ENCODE measurements around the gene NT5C2. TPM values are rescaled to one million over a fixed set of nuclear protein-coding genes. Genes with fewer than 3 reads are reported as not detected.

Gene NT5C2
- total RNA-seq, 6 experiments from 2014 or later: 17.3 to 39.2 (median 32.4) TPM

DNA sequence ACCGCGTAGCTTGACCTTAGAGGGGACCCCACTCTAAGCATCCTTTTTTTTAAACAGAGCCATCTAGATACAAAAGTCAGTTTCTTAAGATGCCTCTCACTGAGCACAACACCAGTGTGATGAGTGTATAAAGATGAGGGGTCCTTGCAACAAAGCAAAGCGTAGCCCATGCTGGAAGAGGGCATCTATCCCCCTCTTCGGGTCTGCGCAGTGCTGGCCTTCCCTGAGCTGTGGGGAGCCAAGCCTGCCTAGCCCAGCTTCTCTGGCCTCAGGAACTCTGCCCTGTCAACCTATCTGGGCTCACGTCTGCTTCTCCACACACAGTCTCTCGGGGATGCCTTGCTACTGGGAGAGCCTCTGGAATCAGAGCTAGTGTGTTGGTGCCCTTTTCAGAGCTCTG, 114.0 kb downstream of the NT5C2 start:
- ATAC-seq: no peak
- Histone ChIP-seq H3K27ac (no peak overlapping the region), H3K27me3 (no peaks in the 10 kb centered on the region), H3K9me3 (no peaks in the 10 kb centered on the region), H3K36me3 (peaks cover 0 to 11% (median 0%) of the 10 kb centered on the region in 4 donors), H3K4me3 (no peak overlapping the region), H3K4me1 (no peaks in the 10 kb centered on the region)
- DNase-seq: no peak
- no peak for TF ChIP-seq POLR2A (IDR thresholded peaks at IDR 0.05)
- TF ChIP-seq, protein P1, sequence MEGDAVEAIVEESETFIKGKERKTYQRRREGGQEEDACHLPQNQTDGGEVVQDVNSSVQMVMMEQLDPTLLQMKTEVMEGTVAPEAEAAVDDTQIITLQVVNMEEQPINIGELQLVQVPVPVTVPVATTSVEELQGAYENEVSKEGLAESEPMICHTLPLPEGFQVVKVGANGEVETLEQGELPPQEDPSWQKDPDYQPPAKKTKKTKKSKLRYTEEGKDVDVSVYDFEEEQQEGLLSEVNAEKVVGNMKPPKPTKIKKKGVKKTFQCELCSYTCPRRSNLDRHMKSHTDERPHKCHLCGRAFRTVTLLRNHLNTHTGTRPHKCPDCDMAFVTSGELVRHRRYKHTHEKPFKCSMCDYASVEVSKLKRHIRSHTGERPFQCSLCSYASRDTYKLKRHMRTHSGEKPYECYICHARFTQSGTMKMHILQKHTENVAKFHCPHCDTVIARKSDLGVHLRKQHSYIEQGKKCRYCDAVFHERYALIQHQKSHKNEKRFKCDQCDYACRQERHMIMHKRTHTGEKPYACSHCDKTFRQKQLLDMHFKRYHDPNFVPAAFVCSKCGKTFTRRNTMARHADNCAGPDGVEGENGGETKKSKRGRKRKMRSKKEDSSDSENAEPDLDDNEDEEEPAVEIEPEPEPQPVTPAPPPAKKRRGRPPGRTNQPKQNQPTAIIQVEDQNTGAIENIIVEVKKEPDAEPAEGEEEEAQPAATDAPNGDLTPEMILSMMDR (IDR thresholded peaks at IDR 0.05): no peak
- 92% methylated on average over 2 of the region's 7 CpGs for WGBS (ENCODE audit: insufficient coverage, low coverage, low lambda C conversion rate, missing lambda C conversion rate)
- intact Hi-C loops (cut with DNase I): loop anchor here (10.0 kb wide), 3 partner anchors 166 to 344 kb away; partner anchors contain the start of genes CYP17A1 (in 1 of the 2) and RPEL1 (in 1 of the 2)

DNA sequence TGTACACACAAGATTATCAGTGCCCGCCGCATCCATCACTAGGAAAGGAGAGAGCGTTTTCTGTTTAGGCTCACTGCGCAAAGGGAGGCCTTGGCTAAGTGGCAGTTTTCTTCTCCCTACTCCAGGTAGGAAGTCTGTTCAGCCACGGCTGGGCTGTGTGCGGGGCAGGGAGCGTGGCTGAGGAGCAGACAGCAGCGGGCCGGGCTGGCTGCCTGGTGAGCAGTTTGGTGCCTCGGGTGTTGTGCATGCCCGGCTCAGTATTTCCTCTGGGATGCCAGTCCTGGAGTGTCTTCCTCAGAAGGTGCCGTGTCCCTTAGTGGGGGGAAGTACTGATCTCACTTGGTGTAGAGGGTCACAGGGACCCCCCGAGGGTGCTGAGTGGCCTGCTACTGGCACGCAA, 114.4 kb downstream of the NT5C2 start:
- TF ChIP-seq, protein P1 (IDR thresholded peaks at IDR 0.05): no peak
- no peak overlapping the region for H3K27ac ChIP-seq
- H3K9me3 ChIP-seq: no peaks in the 10 kb centered on the region
- no peak overlapping the region for H3K4me3 ChIP-seq
- WGBS (ENCODE audit: insufficient coverage, low coverage, low lambda C conversion rate, missing lambda C conversion rate): 83% methylated on average over 7 of the region's 14 CpGs
- intact Hi-C loops (cut with DNase I): loop anchor here (10.0 kb wide), 3 partner anchors 166 to 344 kb away; partner anchors contain the start of genes CYP17A1 (in 1 of the 2) and RPEL1 (in 1 of the 2)
- H3K36me3 ChIP-seq: peaks cover 0 to 10% (median 0%) of the 10 kb centered on the region in 4 donors
- no peaks in the 10 kb centered on the region for H3K4me1 ChIP-seq
- DNase-seq: no peak
- no peaks in the 10 kb centered on the region for H3K27me3 ChIP-seq
- peak in 1 of 4 donors; percentile 7 for ATAC-seq

DNA sequence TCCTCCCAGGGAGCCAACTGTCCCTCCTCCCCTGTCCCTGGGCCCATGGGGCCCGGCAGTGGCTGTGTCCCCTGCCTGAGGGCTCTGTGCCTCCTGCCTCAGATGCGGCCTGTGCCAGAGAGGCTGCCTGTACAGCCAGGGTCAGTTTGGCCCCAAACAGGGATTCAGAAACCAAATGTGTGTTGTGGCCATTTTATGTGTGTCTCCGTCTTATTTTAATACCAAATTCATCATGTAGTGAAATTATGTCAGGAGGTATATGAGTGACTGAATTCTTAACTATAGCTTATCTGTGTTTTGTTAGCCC, 114.8 kb downstream of the NT5C2 start:
- Histone ChIP-seq H3K4me1 (no peaks in the 10 kb centered on the region), H3K27me3 (no peaks in the 10 kb centered on the region), H3K36me3 (peaks cover 0 to 8% (median 0%) of the 10 kb centered on the region in 4 donors), H3K27ac (no peak overlapping the region), H3K9me3 (no peaks in the 10 kb centered on the region), H3K4me3 (no peak overlapping the region)
- TF ChIP-seq, protein P1 (IDR thresholded peaks at IDR 0.05): no peak
- no peak for TF ChIP-seq POLR2A (IDR thresholded peaks at IDR 0.05)
- ATAC-seq (no peak), DNase-seq (no peak)
- intact Hi-C loops (cut with DNase I): loop anchor here (10.0 kb wide), 3 partner anchors 167 to 343 kb away; partner anchors contain the start of genes CYP17A1 (in 1 of the 2) and RPEL1 (in 1 of the 2)
- 53% methylated on average over 2 of the region's 3 CpGs for WGBS (ENCODE audit: insufficient coverage, low coverage, low lambda C conversion rate, missing lambda C conversion rate)

DNA sequence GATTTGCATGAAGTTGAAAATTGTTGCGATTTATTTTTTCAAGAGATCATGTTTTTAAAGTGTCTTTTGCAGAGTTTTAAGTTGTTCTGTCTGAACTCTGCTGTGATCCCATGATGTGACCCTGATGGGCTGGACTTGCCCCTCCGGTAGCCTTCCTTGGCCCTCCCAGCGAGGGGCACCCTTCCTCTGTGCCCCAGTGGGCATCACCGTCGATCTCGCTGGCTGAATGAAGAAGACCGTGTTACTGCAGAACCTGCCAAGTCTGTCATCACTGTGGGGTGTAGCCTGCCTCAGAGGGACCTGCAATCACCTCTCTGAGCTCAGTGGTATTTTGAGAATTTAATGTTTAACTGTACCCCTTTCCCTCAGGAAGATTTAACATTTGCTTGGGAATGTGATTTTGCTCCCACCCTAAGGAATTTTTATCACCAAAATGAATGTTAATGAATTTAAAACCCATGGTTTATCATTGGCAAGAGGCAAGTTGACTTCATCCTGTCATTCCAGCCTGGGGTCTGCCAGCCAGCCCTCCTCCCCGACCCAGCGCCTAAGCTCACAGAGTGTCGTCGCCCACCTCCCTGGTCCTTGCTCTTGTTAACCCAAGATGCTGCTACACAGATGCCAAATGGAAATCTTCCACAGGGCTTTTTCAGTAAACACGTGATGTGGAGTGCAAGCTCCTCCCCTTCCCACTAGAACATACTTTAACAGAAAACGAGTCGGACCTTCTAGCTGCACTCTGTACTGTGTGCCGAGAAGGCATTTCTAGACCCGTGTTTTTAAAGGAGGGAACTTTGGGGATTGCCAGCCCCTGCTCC, 115.4 kb downstream of the NT5C2 start:
- 79% methylated on average over 16 of the region's 16 CpGs for WGBS (ENCODE audit: insufficient coverage, low coverage, low lambda C conversion rate, missing lambda C conversion rate)
- no peak for DNase-seq
- Histone ChIP-seq H3K36me3 (peaks cover 0 to 8% (median 0%) of the 10 kb centered on the region in 4 donors), H3K4me1 (no peaks in the 10 kb centered on the region), H3K9me3 (no peaks in the 10 kb centered on the region), H3K27me3 (no peaks in the 10 kb centered on the region), H3K27ac (no peak overlapping the region), H3K4me3 (no peak overlapping the region)
- no peak for ATAC-seq
- TF ChIP-seq, protein P1 (IDR thresholded peaks at IDR 0.05): no peak
- no peak for TF ChIP-seq POLR2A (IDR thresholded peaks at IDR 0.05)
- intact Hi-C loops (cut with DNase I): loop anchor here (10.0 kb wide), 3 partner anchors 167 to 343 kb away; partner anchors contain the start of genes CYP17A1 (in 1 of the 2) and RPEL1 (in 1 of the 2)
